Panc1 (cell line): ENCODE measurements around the gene EPHB6. TPM values are rescaled to one million over a fixed set of nuclear protein-coding genes. Genes with fewer than 3 reads are reported as not detected.

Experiments used
- ATAC-seq: fragments of 200-7000 bp; cut with Tn5 transposase; 2 replicates; pipeline ENCODE4 v1.9.1; 2020; ENCODE audit warnings: mild to moderate bottlenecking, moderate library complexity
- BruUV-seq: library from RNA; stranded (reverse); fragments of 400-500 nt; replicated peaks from 2 replicates; lab custom pipeline; 2021; lab: Mats Ljungman, UMichigan
- CTCF ChIA-PET: fragments of 300-600 bp; sonication (Branson Sonifier 250); formaldehyde crosslinking; loops from one replicate; lab custom pipeline; 2022; ENCODE audit warnings: antibody characterized with exemption; lab: Charles Lee
- POLR2A ChIA-PET: fragments of 300-600 bp; sonication (Branson Sonifier 250); formaldehyde crosslinking; loops from one replicate; lab custom pipeline; 2022; ENCODE audit warnings: antibody characterized with exemption; lab: Charles Lee
- DNase-seq: peaks from one replicate; pipeline ENCODE4 v3.0.0-alpha.2; 2010; ENCODE audit warnings: low read depth, low spot score
- H3K27ac ChIP-seq: 2 replicates; pipeline ENCODE4 v1.5.1; 2011; ENCODE audit warnings: mild to moderate bottlenecking, low read length, inconsistent platforms
- H3K27me3 ChIP-seq: fragments of 200-500 bp; sonication (Bioruptor generic); 2 replicates; pipeline ENCODE4 v1.6.0; 2014; ENCODE audit warnings: low read length, inconsistent platforms; ENCODE audit not compliant: control insufficient read depth, insufficient read depth
- H3K36me3 ChIP-seq: fragments of 200-500 bp; sonication (Bioruptor generic); 2 replicates; pipeline ENCODE4 v1.5.1; 2014; ENCODE audit warnings: inconsistent platforms, mild to moderate bottlenecking, low read length, moderate library complexity; ENCODE audit not compliant: control insufficient read depth, insufficient read depth
- H3K4me1 ChIP-seq: 2 replicates; pipeline ENCODE4 v1.5.1; 2011; ENCODE audit warnings: inconsistent platforms, mild to moderate bottlenecking, low read length, moderate library complexity; ENCODE audit not compliant: control insufficient read depth, insufficient read depth
- H3K4me3 ChIP-seq, 2 experiments: 2 replicates each; pipeline ENCODE4 v1.5.1; 2011 to 2012; ENCODE audit warnings: low read depth in 2 of 2, low read length in 2 of 2, mild to moderate bottlenecking in 2 of 2, inconsistent platforms in 1 of 2, moderate library complexity in 1 of 2
- H3K9me3 ChIP-seq: fragments of 200-500 bp; sonication (Bioruptor generic); 2 replicates; pipeline ENCODE4 v1.5.1; 2014; ENCODE audit warnings: low read depth, mild to moderate bottlenecking, inconsistent platforms, low read length, moderate library complexity; ENCODE audit not compliant: control insufficient read depth, insufficient read depth
- POLR2AphosphoS5 ChIP-seq: IDR thresholded peaks from 2 replicates; pipeline ENCODE4 v1.6.1; 2012; ENCODE audit warnings: mild to moderate bottlenecking, low read depth, low read length, moderate library complexity
- SIN3A ChIP-seq: IDR thresholded peaks from 2 replicates; pipeline ENCODE4 v1.6.1; 2012; ENCODE audit warnings: low read depth, mild to moderate bottlenecking, low read length, moderate library complexity, borderline replicate concordance; ENCODE audit not compliant: insufficient read depth
- TCF7L2 ChIP-seq: IDR thresholded peaks from 2 replicates; pipeline ENCODE4 v1.6.1; 2011; ENCODE audit warnings: mild to moderate bottlenecking, low read depth, low read length, inconsistent platforms
- in situ Hi-C: cut with HindIII; loops from 2 replicates; pipeline ENCODE4 v1.10.0; 2016; ENCODE audit warnings: low sequenced_read_pairs, low pct_unique_long_range_greater_than_20kb
- intact Hi-C: fragments of 100-400 bp; cut with micrococcal nuclease; formaldehyde crosslinking; loops from one replicate; pipeline ENCODE4 v1.10.0; 2022; ENCODE audit not compliant: unreplicated experiment
- total RNA-seq: library from RNA; stranded (reverse); gene quantifications from one replicate; pipeline ENCODE4 v1.2.1, GENCODE V29; 2021; ENCODE audit not compliant: unreplicated experiment
- TF ChIP-seq, protein P1 (sequence below), 2 experiments: IDR thresholded peaks; 2 replicates each; pipeline ENCODE4 v1.6.1; 2011 to 2012; ENCODE audit warnings: low read depth in 2 of 2, control low read depth in 1 of 2, low read length in 1 of 2, mild to moderate bottlenecking in 1 of 2, moderate library complexity in 1 of 2; ENCODE audit not compliant: insufficient read depth in 1 of 2
- TF ChIP-seq, protein P2 (sequence below): fragments of 450-650 bp; IDR thresholded peaks from 2 replicates; pipeline ENCODE4 v1.5.1; 2017; ENCODE audit warnings: mild to moderate bottlenecking

Gene EPHB6
- total RNA-seq, 1 experiment from 2014 or later: 0.54 TPM

DNA sequence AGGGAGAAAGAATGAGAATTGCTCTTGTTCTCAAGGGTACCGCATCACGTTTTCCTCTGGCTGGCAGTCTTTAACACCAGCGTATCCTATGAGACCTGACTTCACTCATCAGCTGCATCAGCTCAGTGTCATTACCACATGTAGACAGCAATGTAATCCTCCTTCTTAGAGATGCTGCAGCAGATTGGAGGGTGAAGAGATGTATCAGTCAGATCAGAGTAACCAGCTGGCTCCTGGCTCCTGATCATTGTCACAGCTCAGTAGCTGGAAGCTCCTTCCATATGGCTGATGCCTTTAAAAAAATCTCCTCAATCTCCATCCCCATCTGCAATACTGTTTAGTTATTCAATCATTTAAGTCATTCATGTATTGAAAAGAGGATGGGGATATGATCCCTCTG is 39.7 kb upstream of the EPHB6 start:
- H3K27ac ChIP-seq: no peak overlapping the region
- CTCF ChIA-PET: no interaction called here

DNA sequence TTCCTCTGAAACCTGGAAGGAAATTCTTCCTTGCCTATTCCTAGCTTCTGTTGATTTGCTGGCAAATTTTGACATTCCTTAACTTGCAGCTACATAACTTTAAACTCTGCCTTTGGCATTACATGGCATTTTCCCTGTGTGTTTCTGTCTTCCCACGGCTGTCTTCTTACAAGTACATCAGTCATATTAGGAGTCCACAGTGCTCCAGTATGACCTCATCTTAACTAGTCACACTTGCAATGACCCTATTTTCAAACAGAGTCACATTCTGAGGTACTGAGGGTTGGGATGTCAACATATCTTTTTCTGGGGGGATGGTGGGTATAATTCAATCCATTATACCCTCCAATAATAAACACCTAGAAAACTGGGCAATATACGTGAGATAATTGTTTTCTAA is 37.4 kb upstream of the EPHB6 start:
- Histone ChIP-seq H3K4me1 (no peaks in the 10 kb centered on the region), H3K4me3 (no peak overlapping the region), H3K27ac (no peak overlapping the region), H3K27me3 (no peaks in the 10 kb centered on the region; the same call in 1 of the 2 replicates), H3K36me3 (no peaks in the 10 kb centered on the region), H3K9me3 (no peaks in the 10 kb centered on the region)
- intact Hi-C loops: loop anchor here (10.0 kb wide), 1 partner anchor 283 kb away; no protein-coding TSS in a partner anchor
- no peak for DNase-seq
- in situ Hi-C loops: no loop called here
- ATAC-seq: no peak
- CTCF ChIA-PET: no interaction called here
- POLR2A ChIA-PET: no interaction called here
- TF ChIP-seq TCF7L2 (no peak), POLR2AphosphoS5 (no peak), SIN3A (no peak)
- TF ChIP-seq, protein P1, sequence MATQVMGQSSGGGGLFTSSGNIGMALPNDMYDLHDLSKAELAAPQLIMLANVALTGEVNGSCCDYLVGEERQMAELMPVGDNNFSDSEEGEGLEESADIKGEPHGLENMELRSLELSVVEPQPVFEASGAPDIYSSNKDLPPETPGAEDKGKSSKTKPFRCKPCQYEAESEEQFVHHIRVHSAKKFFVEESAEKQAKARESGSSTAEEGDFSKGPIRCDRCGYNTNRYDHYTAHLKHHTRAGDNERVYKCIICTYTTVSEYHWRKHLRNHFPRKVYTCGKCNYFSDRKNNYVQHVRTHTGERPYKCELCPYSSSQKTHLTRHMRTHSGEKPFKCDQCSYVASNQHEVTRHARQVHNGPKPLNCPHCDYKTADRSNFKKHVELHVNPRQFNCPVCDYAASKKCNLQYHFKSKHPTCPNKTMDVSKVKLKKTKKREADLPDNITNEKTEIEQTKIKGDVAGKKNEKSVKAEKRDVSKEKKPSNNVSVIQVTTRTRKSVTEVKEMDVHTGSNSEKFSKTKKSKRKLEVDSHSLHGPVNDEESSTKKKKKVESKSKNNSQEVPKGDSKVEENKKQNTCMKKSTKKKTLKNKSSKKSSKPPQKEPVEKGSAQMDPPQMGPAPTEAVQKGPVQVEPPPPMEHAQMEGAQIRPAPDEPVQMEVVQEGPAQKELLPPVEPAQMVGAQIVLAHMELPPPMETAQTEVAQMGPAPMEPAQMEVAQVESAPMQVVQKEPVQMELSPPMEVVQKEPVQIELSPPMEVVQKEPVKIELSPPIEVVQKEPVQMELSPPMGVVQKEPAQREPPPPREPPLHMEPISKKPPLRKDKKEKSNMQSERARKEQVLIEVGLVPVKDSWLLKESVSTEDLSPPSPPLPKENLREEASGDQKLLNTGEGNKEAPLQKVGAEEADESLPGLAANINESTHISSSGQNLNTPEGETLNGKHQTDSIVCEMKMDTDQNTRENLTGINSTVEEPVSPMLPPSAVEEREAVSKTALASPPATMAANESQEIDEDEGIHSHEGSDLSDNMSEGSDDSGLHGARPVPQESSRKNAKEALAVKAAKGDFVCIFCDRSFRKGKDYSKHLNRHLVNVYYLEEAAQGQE (IDR thresholded peaks at IDR 0.05; ENCODE audit: insufficient read depth in 1 of 2, low read depth in 2 of 2, low read length in 1 of 2): no peak
- TF ChIP-seq, protein P2, sequence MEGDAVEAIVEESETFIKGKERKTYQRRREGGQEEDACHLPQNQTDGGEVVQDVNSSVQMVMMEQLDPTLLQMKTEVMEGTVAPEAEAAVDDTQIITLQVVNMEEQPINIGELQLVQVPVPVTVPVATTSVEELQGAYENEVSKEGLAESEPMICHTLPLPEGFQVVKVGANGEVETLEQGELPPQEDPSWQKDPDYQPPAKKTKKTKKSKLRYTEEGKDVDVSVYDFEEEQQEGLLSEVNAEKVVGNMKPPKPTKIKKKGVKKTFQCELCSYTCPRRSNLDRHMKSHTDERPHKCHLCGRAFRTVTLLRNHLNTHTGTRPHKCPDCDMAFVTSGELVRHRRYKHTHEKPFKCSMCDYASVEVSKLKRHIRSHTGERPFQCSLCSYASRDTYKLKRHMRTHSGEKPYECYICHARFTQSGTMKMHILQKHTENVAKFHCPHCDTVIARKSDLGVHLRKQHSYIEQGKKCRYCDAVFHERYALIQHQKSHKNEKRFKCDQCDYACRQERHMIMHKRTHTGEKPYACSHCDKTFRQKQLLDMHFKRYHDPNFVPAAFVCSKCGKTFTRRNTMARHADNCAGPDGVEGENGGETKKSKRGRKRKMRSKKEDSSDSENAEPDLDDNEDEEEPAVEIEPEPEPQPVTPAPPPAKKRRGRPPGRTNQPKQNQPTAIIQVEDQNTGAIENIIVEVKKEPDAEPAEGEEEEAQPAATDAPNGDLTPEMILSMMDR: no peak
- no TSS peak for BruUV-seq

More for the DNA sequence above, 39.7 kb upstream of the EPHB6 start:
- H3K36me3 ChIP-seq: no peaks in the 10 kb centered on the region
- no peaks in the 10 kb centered on the region for H3K9me3 ChIP-seq
- no peak for DNase-seq
- peaks cover 4% of the 10 kb centered on the region for H3K27me3 ChIP-seq
- BruUV-seq: no TSS peak
- H3K4me1 ChIP-seq: no peaks in the 10 kb centered on the region
- no peak overlapping the region for H3K4me3 ChIP-seq
- no peak for ATAC-seq
- in situ Hi-C loops (no loop called here), intact Hi-C loops (loop anchor here (10.0 kb wide), 1 partner anchor 280 kb away; no protein-coding TSS in a partner anchor)
- TF ChIP-seq, protein P2: no peak
- TF ChIP-seq POLR2AphosphoS5 (no peak), TCF7L2 (no peak), SIN3A (no peak)
- TF ChIP-seq, protein P1 (IDR thresholded peaks at IDR 0.05; ENCODE audit: insufficient read depth in 1 of 2, low read depth in 2 of 2, low read length in 1 of 2): no peak
- POLR2A ChIA-PET: no interaction called here
